OCI-LY1 (cell line): ENCODE measurements around the gene CD8A.

ENCODE experiments used
- H2AFZ ChIP-seq: fragments of 200-600 bp; sonication (generic), shearing (Covaris generic); 2 replicates; pipeline ENCODE4 v1.6.0; 2014; ENCODE audit warnings: antibody characterized with exemption, mild to moderate bottlenecking, low read length
- H3F3A ChIP-seq: fragments of 200-600 bp; sonication (generic), shearing (Covaris generic); 2 replicates; pipeline ENCODE4 v1.6.0; 2014; ENCODE audit warnings: mild to moderate bottlenecking, antibody characterized with exemption, low read length, moderate library complexity; ENCODE audit not compliant: insufficient read depth
- H3K27ac ChIP-seq: fragments of 200-600 bp; sonication (generic); 2 replicates; pipeline ENCODE4 v1.5.1; 2014; ENCODE audit warnings: low read length, mixed run types, mild to moderate bottlenecking, low read depth; ENCODE audit not compliant: poor library complexity, severe bottlenecking
- H3K27me3 ChIP-seq: fragments of 200-600 bp; sonication (generic); 2 replicates; pipeline ENCODE4 v1.6.0; 2014; ENCODE audit warnings: antibody characterized with exemption, mild to moderate bottlenecking, low read length, moderate library complexity; ENCODE audit not compliant: insufficient read depth
- H3K36me3 ChIP-seq: fragments of 200-600 bp; sonication (generic); 2 replicates; pipeline ENCODE4 v1.6.1; 2014; ENCODE audit warnings: mild to moderate bottlenecking, antibody characterized with exemption, low read length, moderate library complexity, mixed read lengths; ENCODE audit not compliant: insufficient read depth
- H3K4me1 ChIP-seq: fragments of 200-600 bp; sonication (generic); 2 replicates; pipeline ENCODE4 v1.5.1; 2014; ENCODE audit warnings: mild to moderate bottlenecking, low read length, moderate library complexity; ENCODE audit not compliant: insufficient read depth, severe bottlenecking
- H3K4me2 ChIP-seq: fragments of 200-600 bp; sonication (generic), shearing (Covaris generic); 2 replicates; pipeline ENCODE4 v1.6.1; 2014; ENCODE audit warnings: low read length
- H3K4me3 ChIP-seq: fragments of 200-600 bp; sonication (generic); 2 replicates; pipeline ENCODE4 v1.5.1; 2014; ENCODE audit warnings: low read length, low read depth, mild to moderate bottlenecking, mixed read lengths; ENCODE audit not compliant: poor library complexity, severe bottlenecking
- H3K79me2 ChIP-seq: fragments of 200-600 bp; shearing (Covaris generic); 2 replicates; pipeline ENCODE4 v1.6.1; 2016; ENCODE audit warnings: mixed run types, low read length, mixed read lengths; ENCODE audit not compliant: insufficient read depth
- H3K9ac ChIP-seq: fragments of 200-600 bp; sonication (generic), shearing (Covaris generic); 2 replicates; pipeline ENCODE4 v1.6.1; 2014; ENCODE audit warnings: mild to moderate bottlenecking, low read length, mixed read lengths
- H3K9me2 ChIP-seq: fragments of 200-600 bp; sonication (generic), shearing (Covaris generic); 2 replicates; pipeline ENCODE4 v1.6.1; 2014; ENCODE audit warnings: low read depth, mild to moderate bottlenecking, low read length, mixed read lengths
- H3K9me3 ChIP-seq: fragments of 200-600 bp; shearing (Covaris generic); 2 replicates; pipeline ENCODE4 v1.6.1; 2014; ENCODE audit warnings: low read length, mixed read lengths
- H4K20me1 ChIP-seq: fragments of 200-600 bp; sonication (generic), shearing (Covaris generic); 2 replicates; pipeline ENCODE4 v1.6.0; 2016; ENCODE audit warnings: mild to moderate bottlenecking, low read length; ENCODE audit not compliant: insufficient read depth
- CTCF ChIP-seq: fragments of 200-600 bp; sonication (generic), shearing (Covaris generic); IDR thresholded peaks from 2 replicates; pipeline ENCODE4 v1.5.1; 2017; ENCODE audit warnings: mild to moderate bottlenecking, antibody characterized with exemption, low read length, moderate library complexity, mixed read lengths
- EZH2 ChIP-seq: fragments of 200-600 bp; sonication (generic), shearing (Covaris generic); IDR thresholded peaks from 2 replicates; pipeline ENCODE4 v1.8.0; 2017; ENCODE audit warnings: borderline replicate concordance, mixed run types, mild to moderate bottlenecking, antibody characterized with exemption, low read length, moderate library complexity, mixed read lengths

Gene CD8A

DNA sequence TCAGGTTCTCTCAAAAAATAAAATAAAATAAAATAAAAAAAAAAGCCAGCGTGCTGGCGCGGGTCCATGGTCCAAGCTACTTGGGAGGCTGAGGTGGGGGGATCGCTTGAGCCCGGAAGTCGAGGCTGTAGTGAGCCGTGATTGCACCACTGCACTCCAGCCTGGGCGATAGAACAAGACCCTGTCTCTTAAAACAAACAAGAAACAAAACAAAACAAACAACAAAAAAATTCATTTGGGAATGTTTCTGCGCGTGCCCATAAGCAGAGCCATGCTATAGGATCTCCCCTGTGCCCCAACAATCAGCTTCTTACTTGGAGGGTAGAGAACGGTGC, 16.4 kb upstream of the CD8A start:
- TF ChIP-seq CTCF (no peak), EZH2 (no peak)
- Histone ChIP-seq H3K4me2 (peak overlapping the region; percentile 68), H2AFZ (no peak overlapping the region), H3K27ac (no peak overlapping the region), H3K9me2 (no peaks in the 10 kb centered on the region), H3K4me3 (peak overlapping the region; percentile 52), H3K36me3 (no peaks in the 10 kb centered on the region), H3K9me3 (no peaks in the 10 kb centered on the region), H4K20me1 (no peaks in the 10 kb centered on the region), H3K4me1 (peaks cover 25% of the 10 kb centered on the region), H3K9ac (no peak overlapping the region; the same call in 1 of the 2 replicates), H3K27me3 (no peaks in the 10 kb centered on the region), H3F3A (no peaks in the 10 kb centered on the region), H3K79me2 (no peaks in the 10 kb centered on the region)

GRCh38 chr2:86806059-86806857, 15.5 kb upstream of the CD8A start:
- Histone ChIP-seq H3F3A (no peaks in the 10 kb centered on the region), H3K9ac (no peak overlapping the region), H3K9me2 (no peaks in the 10 kb centered on the region), H3K79me2 (no peaks in the 10 kb centered on the region), H3K27ac (no peak overlapping the region), H3K27me3 (no peaks in the 10 kb centered on the region), H4K20me1 (no peaks in the 10 kb centered on the region), H3K4me2 (0 out of 2 replicates have a peak overlapping the region, but pooled peaks have one; percentile 21), H2AFZ (no peak overlapping the region), H3K4me1 (peaks cover 25% of the 10 kb centered on the region), H3K36me3 (no peaks in the 10 kb centered on the region), H3K4me3 (no peak overlapping the region), H3K9me3 (no peaks in the 10 kb centered on the region)
- no peak for TF ChIP-seq EZH2
- TF ChIP-seq CTCF, result no peak

DNA sequence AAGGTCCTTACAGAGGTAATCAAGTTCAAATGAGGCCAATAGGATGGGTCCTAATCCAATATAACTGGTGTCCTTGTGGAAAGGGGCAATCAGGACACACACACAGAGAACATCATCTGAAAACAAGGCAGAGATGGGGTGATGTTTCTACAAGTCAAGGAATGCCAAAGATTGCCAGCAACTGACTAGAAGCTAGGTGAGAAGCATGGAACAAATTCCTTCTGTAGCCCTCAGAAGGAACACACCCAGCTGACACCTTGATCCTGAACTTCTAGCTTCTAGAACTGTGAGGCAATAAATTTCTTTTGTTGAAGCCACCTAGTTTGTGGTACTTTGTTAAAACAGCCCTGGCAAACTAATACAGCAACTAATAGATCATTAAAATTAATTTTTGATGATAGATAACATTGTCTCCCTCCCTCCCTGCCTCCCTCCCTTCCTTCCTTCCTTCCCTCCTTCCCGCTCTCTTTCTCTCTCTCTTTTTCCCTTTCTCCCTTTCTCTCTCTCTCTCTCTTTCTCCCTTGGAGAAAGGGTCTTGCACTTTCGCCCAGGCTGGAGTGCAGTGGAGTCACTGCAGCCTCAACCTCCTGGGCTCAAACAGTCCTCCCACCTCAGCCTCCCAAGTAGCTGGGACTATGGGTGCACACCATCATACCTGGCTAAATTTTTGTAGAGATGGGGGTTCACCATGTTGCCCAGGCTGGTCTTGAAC, 10.3 kb upstream of the CD8A start:
- Histone ChIP-seq H4K20me1 (no peaks in the 10 kb centered on the region), H3K27me3 (no peaks in the 10 kb centered on the region; the same call in 1 of the 2 replicates), H3K9ac (no peak overlapping the region), H3K4me1 (peaks cover 2% of the 10 kb centered on the region), H3K36me3 (no peaks in the 10 kb centered on the region; the same call in 1 of the 2 replicates), H3K27ac (no peak overlapping the region), H3K9me2 (no peaks in the 10 kb centered on the region), H3K79me2 (no peaks in the 10 kb centered on the region), H2AFZ (no peak overlapping the region), H3K9me3 (peaks cover 10% of the 10 kb centered on the region), H3F3A (no peaks in the 10 kb centered on the region), H3K4me3 (no peak overlapping the region), H3K4me2 (no peak overlapping the region)
- no peak for TF ChIP-seq EZH2
- TF ChIP-seq CTCF, result no peak
